GM18951 (cell line): ENCODE results near the gene SMARCC1.

Source experiments
- POLR2A ChIP-seq: IDR thresholded peaks from 4 replicates; pipeline ENCODE4 v1.6.1; 2011; ENCODE audit warnings: mild to moderate bottlenecking; ENCODE audit not compliant: insufficient read length, insufficient read depth; ENCODE audit errors: extremely low read depth
- in situ Hi-C: fragments of 300-500 bp; cut with MboI; formaldehyde crosslinking; loops from one replicate; pipeline ENCODE4 v1.12.0; 2022; ENCODE audit warnings: low sequenced_read_pairs, mixed read lengths, inconsistent platforms; ENCODE audit not compliant: unreplicated experiment

The SMARCC1 gene

DNA sequence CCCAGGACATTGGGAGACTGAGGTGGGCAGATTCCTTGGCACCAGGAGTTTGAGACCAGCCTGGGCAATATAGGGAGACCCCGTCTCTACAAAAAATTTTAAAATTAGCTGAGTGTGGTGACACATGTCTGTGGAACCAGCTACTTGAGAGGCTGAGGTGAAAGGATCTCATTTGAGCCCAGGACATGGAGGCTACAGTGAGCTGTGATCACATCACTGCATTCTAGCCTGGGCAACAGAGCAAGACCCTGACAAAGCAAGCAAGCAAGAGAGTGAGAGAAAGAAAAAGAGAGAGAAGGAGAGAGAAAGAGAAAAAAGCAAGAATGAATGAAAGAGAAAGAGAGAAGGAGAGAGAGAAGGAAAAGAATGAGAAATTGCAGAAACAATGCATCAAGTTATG is 150.9 kb downstream of the SMARCC1 start:
- in situ Hi-C loops = no loop called here
- no peak for TF ChIP-seq POLR2A

DNA sequence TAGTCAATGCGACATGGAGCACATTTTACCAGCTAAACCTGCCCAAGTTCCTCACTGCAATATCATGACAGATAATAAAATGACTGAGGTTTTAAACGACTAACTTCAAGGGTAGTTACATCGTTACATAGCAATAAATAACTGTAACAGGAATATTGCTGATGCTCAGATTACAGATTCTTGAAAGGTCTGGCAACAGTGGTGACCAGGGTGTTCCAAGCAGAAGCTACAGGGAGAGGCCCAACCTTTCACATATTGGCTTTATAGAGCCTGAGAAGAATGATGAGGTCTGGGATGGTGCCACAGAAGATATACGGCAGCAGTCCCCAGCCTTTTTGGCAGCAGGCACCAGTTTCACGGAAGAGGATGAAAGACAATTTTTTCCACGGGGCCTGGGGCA is 151.9 kb downstream of the SMARCC1 start:
- no peak for TF ChIP-seq POLR2A
- in situ Hi-C loops = no loop called here

DNA sequence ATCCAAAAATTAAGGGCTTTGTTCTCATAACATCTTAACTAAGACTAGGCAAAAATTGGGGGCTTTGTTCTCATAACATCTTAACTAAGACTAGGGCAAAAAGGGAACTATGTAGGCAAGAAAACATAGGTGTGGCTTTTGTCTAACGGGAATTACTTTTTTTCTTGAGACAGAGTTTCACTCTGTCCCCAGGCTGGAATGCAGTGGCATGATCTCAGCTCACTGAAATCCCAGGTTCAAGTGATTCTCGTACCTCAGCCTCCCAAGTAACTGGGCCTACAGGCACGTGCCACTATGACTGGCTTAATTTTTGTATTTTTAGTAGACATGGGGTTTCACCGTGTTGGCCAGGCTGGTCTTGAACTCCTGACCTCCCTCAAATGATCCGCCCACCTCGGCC is 153.3 kb downstream of the SMARCC1 start:
- TF ChIP-seq POLR2A = no peak
- in situ Hi-C loops = no loop called here

DNA sequence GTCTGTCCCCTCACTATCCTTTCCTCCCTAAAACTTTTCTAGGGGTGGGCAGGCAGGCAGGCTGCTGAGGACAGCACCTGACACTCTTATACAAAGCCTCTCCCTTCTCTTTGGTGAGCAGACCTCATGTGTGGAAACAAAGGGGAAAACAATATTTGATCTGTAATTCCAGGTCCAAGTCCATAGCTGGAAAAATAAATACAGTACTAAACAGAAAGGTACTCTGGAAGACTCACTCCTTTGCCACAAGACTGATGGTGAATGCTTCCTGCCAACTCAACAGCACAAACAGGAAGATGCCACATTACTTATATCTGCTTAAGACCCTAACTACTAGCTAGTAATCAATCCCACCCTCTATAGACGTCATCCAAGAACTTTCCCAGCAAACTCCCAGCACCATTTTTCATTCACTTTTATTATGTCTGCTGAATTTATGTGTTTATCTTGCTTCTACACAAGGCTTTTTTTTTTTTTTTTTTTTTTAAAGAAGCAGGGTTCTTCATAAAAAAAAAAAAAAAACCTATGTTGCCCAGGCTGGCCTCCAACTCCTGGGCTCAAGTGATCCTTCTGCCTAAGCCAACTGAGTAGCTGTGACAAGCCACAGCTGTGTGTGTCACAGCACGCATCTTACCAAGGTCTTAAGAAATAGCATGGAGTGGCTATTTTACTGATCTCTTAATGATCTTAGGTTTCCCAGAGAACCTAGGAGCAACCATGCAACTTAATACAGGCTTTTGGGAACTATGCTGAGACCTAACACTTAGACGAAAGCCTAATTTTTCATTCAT is 158.8 kb downstream of the SMARCC1 start:
- no peak for TF ChIP-seq POLR2A
- in situ Hi-C loops = no loop called here

DNA sequence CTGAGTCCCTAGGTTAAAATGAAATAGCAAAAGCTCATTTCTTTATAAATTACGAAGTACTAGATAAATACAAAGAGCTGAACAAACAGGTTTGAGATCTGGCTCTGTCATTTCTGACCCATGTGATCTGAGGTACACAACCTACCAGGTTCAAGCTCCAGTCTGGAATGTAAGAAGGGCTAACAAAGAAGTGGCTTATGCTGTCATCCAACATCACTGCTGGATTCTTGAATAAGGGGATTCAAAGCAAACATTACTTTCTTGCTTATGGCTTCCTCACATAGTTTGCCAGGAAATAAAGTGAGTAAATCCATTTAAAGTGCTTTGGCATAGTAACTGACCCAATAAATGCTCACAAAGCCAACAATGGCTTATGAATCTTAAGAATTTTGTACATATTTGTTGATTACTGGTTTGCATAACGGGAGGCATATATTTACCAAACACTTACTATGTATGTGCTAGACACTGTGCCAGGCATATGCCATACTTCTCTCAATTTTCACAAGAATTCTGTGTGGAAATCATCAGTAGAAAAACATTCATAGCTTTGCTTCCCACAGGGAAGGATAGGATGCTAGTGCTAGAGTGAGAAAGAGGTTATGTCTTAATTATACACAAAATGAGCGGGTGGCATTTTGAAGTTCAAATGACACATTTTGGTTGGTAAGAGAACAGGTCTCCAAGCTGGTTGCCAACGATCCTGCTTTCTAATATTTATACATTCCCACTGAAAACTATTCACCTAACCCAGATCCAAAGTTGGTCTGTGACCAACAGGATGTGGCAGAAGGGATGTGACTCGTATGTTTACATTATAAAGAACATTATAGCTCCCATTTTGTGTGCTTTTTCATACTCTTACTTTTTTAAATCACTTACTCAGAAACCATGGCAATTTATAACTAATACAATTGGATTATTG is 164.3 kb downstream of the SMARCC1 start:
- in situ Hi-C loops = no loop called here
- TF ChIP-seq POLR2A = no peak

DNA sequence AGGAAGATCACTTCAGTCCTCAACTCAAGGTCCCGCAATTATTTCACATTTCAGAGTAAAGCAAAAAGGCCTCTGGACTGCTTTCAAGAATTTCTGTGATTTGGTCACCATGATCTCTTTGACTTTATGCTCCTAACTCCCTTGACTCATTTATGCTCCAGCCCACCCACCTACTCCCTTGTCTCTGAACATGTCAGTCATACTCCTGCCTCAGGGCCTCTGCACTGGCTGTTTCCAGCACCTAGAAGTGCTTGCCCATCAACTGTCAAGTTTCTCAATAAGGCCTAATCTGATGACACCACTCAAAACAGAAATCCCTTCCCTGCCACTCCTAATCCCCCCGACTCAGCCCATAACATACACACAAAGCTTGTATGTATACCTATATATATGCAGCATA is 166.9 kb downstream of the SMARCC1 start:
- in situ Hi-C loops = no loop called here
- no peak for TF ChIP-seq POLR2A

DNA sequence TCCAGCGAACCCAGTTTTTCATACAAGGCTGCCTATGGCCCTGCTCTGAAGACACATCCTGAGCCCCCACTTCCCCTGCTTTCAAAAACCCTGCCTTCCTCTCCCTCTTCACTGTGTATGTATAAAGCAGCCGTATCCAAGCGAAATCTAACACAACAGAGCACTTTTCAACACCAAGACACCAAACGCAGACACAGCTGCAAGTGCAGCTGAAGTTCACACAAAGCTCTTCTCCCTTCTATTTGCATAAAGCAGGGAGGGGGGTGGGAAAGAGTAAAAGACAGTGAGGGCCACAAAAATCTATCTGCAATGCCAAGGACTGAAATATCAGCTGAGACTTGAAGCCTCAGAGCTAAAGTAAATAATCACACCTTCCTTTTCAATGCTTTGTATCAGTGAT is 168.0 kb downstream of the SMARCC1 start:
- in situ Hi-C loops = no loop called here
- no peak for TF ChIP-seq POLR2A

DNA sequence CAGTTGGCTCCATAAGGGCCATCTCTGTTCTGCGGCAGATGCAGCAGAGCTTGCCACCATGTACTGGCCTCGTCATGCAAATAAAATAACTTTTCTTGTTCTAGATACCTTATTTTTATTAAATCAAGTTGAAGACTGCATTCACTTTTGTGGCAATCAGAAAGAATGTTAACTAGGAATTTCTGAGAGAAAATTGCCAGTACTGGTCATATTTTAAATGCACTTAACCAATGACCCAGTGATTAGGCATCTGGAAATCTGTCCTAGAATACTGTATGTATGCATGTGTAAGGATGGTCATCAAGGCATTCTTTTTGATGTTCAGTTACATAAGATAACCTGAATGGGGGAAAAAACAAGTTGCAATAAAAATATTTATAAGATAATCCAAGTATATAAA is 168.8 kb downstream of the SMARCC1 start:
- no peak for TF ChIP-seq POLR2A
- in situ Hi-C loops = no loop called here

DNA sequence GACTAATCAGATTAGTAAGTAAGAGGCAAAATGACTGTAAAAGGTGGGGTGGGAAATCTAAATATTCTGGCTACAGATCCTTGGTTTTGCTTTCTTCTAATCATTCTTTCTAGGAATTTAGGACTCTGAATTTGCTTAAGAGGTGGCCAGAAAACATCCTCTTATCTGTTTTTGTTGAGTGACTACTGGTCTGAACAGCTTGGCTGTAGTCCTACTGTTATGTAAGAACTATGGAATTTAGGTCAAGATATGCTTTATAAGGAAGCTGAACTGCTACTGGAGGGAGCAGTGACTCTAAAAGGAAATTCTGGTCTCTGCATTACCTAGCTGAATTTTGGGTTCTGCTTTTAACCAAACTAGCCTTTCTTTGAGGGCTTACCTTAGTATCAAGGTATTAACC is 169.5 kb downstream of the SMARCC1 start:
- in situ Hi-C loops = no loop called here
- no peak for TF ChIP-seq POLR2A

DNA sequence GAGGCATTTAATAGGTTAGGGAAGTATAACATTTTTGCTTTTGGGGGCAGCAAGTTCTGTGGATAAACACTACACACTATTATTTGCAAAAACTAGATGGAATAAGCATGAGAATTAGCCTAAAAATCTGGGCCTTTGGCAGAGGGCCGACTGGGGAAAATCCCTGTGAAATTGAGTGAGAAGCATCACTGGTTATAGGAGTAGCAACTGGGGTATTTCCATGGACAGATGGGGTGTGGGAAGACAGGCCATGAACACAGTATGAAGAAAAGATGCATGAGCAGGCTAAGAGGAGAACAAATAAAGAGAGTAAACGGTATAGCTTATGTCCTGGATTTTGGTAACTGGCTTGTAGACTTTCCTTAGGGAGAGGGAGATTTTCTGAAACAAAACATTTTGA is 170.1 kb downstream of the SMARCC1 start:
- in situ Hi-C loops = no loop called here
- no peak for TF ChIP-seq POLR2A

DNA sequence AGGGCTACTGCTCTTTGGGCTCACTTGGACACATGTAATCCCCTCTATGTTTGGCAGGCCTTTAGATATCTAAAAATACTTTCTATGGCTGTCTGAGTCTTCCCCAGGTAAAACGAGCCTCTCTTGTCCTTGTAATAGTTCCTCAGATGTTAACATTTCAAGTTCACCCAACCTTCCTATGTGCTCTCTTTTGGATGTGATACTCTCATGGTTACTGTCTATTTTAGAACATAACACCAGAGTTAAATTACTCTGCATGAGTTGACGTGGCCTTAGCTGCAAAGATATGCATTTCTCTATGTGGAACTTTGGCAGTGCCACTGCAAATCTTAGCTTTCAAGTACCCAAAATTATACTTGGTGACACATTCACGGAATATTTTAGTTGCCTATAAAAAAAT is 171.1 kb downstream of the SMARCC1 start:
- in situ Hi-C loops = no loop called here
- no peak for TF ChIP-seq POLR2A

DNA sequence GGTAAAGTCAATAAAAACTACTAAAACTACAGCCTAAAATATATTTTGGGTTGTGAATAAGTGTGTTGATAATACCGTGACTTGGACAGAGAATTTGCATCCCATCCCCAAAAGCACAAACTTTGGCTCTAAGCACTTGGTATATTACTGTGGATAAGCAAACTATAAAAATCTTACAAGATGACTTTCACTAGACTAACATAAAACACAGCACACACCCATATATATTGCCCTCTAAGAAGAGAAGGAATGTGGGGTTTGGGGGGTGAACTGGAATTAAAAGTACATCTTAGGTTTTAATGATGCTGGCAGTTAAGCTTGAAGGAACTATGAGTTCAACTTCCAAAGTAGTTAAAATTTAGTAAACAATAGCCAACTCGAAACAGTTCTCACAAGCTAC is 174.4 kb downstream of the SMARCC1 start:
- TF ChIP-seq POLR2A = no peak
- in situ Hi-C loops = no loop called here

DNA sequence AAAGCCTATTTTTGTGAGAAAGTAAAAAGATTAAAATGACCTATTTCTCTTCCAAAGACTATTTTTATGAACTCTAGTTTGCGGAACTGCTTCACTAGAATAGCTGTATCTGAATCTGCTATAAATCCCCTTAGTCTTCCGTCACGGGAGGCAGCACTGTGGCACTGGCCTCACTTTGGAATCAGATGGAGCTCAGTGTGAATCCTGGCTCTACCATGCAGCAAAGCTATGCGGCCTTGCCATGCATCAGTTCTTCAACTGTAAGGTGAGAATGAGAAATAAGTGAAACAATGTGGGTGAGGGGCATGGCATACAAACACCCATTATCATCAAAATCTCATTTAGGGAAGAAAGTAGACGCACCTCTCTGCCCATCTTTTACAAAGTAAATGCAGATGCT is 175.5 kb downstream of the SMARCC1 start:
- no peak for TF ChIP-seq POLR2A
- in situ Hi-C loops = no loop called here

DNA sequence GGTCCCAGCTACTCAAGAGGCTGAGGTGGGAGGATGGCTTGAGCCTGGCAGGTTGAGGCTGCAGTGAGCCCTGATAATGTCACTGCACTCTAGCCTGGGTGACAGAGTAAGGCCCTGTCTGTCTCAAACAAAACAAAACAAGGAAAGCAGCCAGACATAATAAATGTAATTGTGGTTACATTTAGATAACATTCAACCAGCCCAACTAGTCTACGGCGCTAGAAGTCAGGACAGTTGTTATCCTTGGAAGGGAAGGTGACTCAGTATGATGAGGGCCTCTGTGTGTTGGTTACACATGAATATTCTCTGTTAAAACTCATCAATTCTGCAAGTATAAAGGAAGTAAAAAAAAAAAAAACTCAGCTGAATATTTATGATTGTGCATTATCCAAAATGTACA is 176.0 kb downstream of the SMARCC1 start:
- in situ Hi-C loops = no loop called here
- no peak for TF ChIP-seq POLR2A

DNA sequence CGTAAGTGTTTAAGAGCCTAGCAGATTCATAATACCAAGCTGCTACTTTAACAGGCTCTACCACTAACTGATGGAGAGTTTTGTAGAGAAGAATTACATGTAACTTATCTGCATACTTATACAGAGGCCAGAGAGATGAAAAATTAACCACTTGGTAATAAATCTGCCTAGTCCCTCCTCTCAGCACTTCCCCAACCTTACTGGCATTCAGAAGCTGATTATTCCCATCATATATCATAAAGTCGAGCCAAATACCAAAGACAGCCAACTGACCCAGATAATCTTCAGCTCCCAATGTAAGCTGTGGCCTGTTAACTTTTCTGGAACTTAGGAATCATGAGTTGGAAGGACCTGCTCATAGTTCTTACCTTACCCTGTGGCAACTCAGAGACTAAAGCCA is 177.5 kb downstream of the SMARCC1 start:
- TF ChIP-seq POLR2A = no peak
- in situ Hi-C loops = no loop called here
